ENCODE results near the gene ATP6V0D1. TPM values are rescaled to one million over a fixed set of nuclear protein-coding genes. Genes with fewer than 3 reads are reported as not detected.

The ATP6V0D1 gene
- total RNA-seq, 1 donor from 2014 or later, result 143 TPM

DNA sequence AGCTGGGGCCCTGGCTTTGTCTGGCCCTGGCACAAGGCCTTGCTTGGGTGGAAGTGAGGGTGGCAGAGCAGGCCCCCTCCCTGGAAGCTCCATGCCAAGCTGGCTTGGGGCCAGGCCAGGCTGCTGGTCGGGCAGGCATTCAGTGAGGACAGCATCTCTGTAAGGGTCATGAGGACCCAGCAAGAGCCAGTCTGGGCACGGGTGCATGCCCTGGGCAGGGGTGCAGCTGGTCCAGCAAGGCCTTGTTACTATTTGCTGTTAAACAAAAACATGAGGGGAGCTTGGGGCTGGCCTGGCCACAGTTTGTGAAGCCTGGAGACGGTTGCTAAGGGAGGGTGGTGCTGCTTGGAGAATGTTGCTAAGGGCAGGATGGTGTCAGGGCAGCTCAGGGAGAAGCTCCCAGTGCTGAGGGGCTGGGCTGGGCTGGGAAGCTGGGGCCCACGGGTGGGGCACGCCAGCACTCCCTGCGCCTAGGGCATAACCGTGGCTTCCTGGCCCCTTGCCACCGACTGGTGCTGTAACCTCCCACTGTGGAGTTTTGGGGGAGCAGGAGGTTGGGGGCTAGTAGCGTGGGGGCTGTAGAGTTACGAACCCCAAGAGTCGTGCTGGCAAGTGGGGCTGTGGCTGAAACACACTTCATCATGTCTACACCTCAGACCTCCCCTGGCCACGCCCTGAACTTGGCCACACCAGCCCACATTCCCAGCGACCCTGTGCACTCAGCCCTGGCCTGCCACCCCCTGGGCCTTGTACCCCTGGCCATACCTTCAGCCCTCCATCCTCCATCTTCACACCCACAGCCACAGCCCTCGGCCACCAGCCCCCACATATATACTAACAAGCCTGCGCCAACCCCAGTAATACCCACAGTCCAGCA is 89.3 kb downstream of the ATP6V0D1 start:
- no peaks in the 10 kb centered on the region for H3K27me3 ChIP-seq
- ATAC-seq, result no peak
- DNase-seq, result peak; percentile 67
- no peaks in the 10 kb centered on the region for H3K9me3 ChIP-seq
- H3K27ac ChIP-seq, result no peak overlapping the region
- TF ChIP-seq, protein P1, sequence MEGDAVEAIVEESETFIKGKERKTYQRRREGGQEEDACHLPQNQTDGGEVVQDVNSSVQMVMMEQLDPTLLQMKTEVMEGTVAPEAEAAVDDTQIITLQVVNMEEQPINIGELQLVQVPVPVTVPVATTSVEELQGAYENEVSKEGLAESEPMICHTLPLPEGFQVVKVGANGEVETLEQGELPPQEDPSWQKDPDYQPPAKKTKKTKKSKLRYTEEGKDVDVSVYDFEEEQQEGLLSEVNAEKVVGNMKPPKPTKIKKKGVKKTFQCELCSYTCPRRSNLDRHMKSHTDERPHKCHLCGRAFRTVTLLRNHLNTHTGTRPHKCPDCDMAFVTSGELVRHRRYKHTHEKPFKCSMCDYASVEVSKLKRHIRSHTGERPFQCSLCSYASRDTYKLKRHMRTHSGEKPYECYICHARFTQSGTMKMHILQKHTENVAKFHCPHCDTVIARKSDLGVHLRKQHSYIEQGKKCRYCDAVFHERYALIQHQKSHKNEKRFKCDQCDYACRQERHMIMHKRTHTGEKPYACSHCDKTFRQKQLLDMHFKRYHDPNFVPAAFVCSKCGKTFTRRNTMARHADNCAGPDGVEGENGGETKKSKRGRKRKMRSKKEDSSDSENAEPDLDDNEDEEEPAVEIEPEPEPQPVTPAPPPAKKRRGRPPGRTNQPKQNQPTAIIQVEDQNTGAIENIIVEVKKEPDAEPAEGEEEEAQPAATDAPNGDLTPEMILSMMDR (IDR thresholded peaks at IDR 0.05), result no peak
- peaks cover 35% of the 10 kb centered on the region for H3K4me1 ChIP-seq
- no peaks in the 10 kb centered on the region for H3K36me3 ChIP-seq
- intact Hi-C loops (cut with DNase I), result loop anchor here (10.0 kb wide), 1 partner anchor 117 kb away; the partner anchor contains the start of gene PLEKHG4
- peak overlapping the region; percentile 42 for H3K4me3 ChIP-seq

DNA sequence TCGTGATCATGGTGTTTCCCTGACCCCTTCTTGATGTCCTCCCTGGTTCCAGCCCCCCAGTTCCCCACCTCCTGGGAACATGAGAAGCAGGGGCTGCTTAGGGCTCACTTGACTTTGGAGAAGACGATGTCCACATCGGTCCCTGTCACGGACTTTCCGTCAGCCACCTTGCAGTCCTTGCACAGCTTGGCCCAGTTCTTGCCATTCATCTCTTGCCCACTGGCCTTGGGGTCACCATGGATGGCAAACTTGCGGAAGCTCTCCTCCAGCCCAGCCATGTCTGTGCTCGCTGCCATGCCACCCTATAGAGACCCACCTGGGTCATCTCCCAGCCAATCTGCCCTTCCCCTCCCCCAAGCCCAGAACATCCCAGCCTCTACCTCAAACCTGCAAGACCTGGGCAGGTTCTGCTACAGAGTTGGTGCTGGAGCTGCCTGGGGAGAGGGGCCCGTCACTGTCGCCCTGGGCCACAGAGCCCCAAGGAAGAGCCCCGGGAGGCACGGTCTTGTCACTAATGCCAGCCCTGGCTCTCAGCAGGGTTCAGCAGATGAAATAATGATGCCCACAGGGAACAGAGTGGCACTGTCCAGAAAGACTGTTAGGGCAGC is 90.0 kb downstream of the ATP6V0D1 start:
- TF ChIP-seq, protein P1 (IDR thresholded peaks at IDR 0.05), result no peak
- peak; percentile 43 for DNase-seq
- Histone ChIP-seq H3K27ac (no peak overlapping the region), H3K36me3 (no peaks in the 10 kb centered on the region), H3K9me3 (no peaks in the 10 kb centered on the region), H3K4me1 (peaks cover 28% of the 10 kb centered on the region), H3K4me3 (no peak overlapping the region), H3K27me3 (no peaks in the 10 kb centered on the region)
- intact Hi-C loops (cut with DNase I), result loop anchor here (10.0 kb wide), 1 partner anchor 116 kb away; the partner anchor contains the start of gene PLEKHG4
- no peak for ATAC-seq

DNA sequence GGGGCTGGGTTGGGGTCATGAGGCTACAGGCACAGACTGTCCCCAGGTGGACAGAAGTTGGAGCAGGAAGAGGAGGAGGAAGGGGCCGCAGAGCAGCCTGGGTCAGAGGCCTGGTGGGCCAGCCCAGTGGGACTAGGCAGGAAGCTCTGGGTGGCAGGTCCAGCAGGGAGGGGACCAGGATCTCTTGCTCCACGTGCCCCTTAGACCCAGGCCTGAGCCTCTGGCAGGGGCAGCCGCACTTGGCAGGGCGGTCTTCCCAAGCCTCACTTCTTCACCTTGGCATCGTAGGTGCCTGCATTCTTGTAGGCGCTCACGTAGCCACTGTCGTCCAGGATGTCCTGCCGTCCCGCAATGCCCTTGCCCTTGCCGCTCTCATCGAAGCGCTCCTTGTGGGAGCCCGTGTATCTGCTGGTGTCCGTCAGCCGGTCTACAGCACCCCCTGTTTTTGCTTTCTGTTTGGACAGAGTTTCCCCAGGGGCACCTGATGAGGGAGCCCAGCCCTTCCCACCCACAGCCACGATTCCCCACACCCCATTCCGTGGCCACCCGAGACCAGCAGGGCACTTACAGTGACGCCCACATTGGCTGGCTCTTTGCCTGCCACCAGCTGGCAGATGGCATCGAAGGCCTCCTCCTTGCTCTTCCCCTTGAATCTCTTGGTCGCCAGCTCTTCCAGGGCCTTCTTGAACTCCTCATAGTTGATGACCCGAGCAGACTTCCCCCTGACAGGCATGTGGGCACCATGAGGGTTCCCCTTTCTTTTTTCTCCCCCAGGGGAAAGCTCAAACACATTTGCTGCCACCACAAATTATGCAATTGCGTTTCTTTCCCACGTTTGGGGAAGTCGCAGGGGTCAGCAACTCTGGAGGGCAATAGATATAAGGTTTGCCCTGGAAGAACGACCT is 90.8 kb downstream of the ATP6V0D1 start:
- Histone ChIP-seq H3K9me3 (no peaks in the 10 kb centered on the region), H3K27ac (no peak overlapping the region), H3K4me1 (peaks cover 26% of the 10 kb centered on the region), H3K27me3 (no peaks in the 10 kb centered on the region), H3K4me3 (no peak overlapping the region), H3K36me3 (no peaks in the 10 kb centered on the region)
- intact Hi-C loops (cut with DNase I), result loop anchor here (10.0 kb wide), 1 partner anchor 115 kb away; the partner anchor contains the start of gene PLEKHG4
- peak; percentile 68 for ATAC-seq
- TF ChIP-seq, protein P1 (IDR thresholded peaks at IDR 0.05), result no peak
- peak; percentile 80 for DNase-seq

DNA sequence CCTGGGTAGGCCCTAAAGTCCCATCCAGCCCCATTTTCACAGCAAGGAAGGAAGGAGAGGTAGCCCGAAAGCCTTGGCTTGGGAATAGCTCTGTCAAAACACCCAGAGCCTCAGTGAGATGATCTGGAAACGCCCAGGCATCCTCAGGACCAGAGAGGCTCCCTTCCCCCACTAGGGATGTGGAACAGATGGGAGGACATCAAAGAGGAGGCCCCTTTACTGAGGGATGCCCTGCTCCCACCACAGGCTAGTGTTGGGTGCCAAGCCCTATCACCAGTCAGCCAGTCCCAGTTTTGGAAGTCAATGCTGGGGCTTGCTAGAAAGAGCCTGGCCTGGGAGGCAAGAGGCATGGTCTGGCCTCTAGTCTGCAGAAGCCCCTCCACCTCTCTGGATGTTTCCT is 92.4 kb downstream of the ATP6V0D1 start:
- Histone ChIP-seq H3K27me3 (no peaks in the 10 kb centered on the region), H3K36me3 (no peaks in the 10 kb centered on the region), H3K4me1 (peaks cover 20% of the 10 kb centered on the region), H3K27ac (no peak overlapping the region), H3K4me3 (no peak overlapping the region), H3K9me3 (no peaks in the 10 kb centered on the region)
- ATAC-seq (no peak), DNase-seq (peak; percentile 36)
- intact Hi-C loops (cut with DNase I), result no loop called here
- TF ChIP-seq, protein P1 (IDR thresholded peaks at IDR 0.05), result no peak

DNA sequence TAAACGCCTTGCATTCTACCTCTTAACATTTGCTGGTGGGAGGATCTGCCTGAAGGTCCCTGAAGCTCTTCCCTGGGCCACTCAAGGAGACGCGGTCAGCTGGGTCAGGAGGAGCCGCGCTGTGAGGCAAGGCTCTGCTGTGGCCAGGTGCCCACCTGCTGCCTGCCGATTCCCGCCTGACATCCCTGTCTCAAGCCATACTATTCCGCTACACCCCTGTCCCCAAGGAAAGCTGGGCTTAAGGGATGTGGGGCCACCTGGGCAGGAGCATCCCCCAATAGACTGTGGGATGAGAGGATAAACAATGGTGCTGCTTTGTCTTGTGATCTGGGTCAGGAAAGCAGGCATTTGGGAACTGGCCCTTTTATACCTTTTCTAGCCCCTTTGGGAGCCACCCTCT is 92.8 kb downstream of the ATP6V0D1 start:
- peak; percentile 45 for DNase-seq
- TF ChIP-seq, protein P1 (IDR thresholded peaks at IDR 0.05), result no peak
- Histone ChIP-seq H3K36me3 (no peaks in the 10 kb centered on the region), H3K4me1 (peaks cover 16% of the 10 kb centered on the region), H3K27ac (no peak overlapping the region), H3K4me3 (no peak overlapping the region), H3K9me3 (no peaks in the 10 kb centered on the region), H3K27me3 (no peaks in the 10 kb centered on the region)
- ATAC-seq, result no peak
- intact Hi-C loops (cut with DNase I), result no loop called here

Data from upper lobe of right lung (tissue), 1 donor.